Uterus (tissue), 2 donors: ENCODE results near the gene C12orf50.

ENCODE experiments used
- CTCF ChIP-seq, 4 experiments: fragments of 200-600 bp in 2 of 4; fragments of 450-650 bp in 2 of 4; sonication (generic) in 2 of 4; IDR thresholded peaks; one replicate each; pipeline ENCODE4 v1.5.1; 2016 to 2019; ENCODE audit warnings: antibody characterized with exemption in 4 of 4, mild to moderate bottlenecking in 2 of 4, moderate library complexity in 1 of 4
- POLR2A ChIP-seq, 2 donors: fragments of 450-650 bp; IDR thresholded peaks; one replicate each; pipeline ENCODE4 v1.6.1; 2016; ENCODE audit warnings: antibody characterized with exemption in 2 of 2, mild to moderate bottlenecking in 1 of 2, moderate library complexity in 1 of 2

GRCh38 chr12:88052686-88053085, 23.5 kb upstream of the C12orf50 start:
- TF ChIP-seq CTCF (IDR thresholded peaks at IDR 0.05) (peak in 1 of 4 experiments; percentile 10), POLR2A (IDR thresholded peaks at IDR 0.05) (no peak)
